Measurements from ENCODE around the gene PSMD1.

Gene PSMD1

DNA sequence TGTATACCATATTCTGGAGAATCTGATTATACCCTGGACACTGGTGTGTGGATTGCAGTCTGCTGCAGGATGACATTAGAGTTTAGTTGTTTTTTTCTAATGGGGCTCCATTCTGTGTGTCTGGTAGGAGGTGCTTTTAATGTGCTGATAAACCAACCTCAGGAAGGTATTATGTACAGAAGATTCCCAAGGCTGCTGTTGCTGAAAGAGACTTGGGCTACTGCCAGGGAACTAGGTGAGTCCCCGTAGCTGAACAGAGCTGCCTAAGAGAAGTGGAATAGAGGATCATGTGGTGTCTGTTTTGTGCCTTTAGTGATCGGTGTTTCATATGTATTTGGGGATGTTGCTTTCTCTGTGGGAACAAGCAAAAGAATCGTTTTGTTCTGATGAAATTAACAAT, 44.2 kb upstream of the PSMD1 start:
- Histone ChIP-seq H2AFZ (ENCODE audit: low read depth, low read length, severe bottlenecking) (no peak overlapping the region), H3K9ac (ENCODE audit: low read length) (no peak overlapping the region), H3K9me2 (replicated peaks; ENCODE audit: insufficient read depth, low read length) (no peaks in the 10 kb centered on the region), H3F3A (ENCODE audit: insufficient read depth) (no peaks in the 10 kb centered on the region), H4K20me1 (ENCODE audit: low read depth, low read length) (no peaks in the 10 kb centered on the region), H3K9me3 (ENCODE audit: insufficient read depth, low read length) (no peaks in the 10 kb centered on the region), H3K36me3 (ENCODE audit: low read length) (no peaks in the 10 kb centered on the region), H3K4me3 (ENCODE audit: insufficient read depth, low read length, poor library complexity, severe bottlenecking) (no peak overlapping the region), H3K4me2 (ENCODE audit: low read depth, low read length, poor library complexity, severe bottlenecking) (no peak overlapping the region), H3K79me2 (ENCODE audit: insufficient read depth, low read length) (no peaks in the 10 kb centered on the region), H3K27ac (ENCODE audit: low read depth, low read length) (no peak overlapping the region), H3K27me3 (ENCODE audit: low read length) (no peaks in the 10 kb centered on the region)
- TF ChIP-seq EZH2phosphoT487 (conservative IDR thresholded peaks at IDR 0.05; ENCODE audit: low read length) (no peak), CTCF (IDR thresholded peaks at IDR 0.05; ENCODE audit: insufficient read depth, low read length, poor library complexity, severe bottlenecking) (no peak)

DNA sequence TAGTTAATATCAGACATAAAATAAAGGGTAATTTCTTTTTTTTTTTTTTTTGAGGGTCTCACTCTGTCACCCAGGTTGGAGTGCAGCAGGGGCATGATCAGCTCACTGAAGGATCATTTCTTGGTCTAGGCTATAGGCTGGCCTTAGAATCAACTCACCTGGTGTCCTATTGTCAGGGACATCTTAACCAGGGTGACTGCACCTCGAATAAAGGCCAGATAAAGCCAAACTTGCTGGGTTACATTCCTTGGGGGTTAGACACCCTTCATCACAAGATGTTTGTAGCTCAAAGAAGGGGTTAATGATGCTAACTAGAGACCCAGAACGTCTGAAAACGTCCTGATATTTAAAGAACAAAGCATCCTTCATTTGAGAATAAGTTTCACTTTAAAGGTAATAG, 42.8 kb upstream of the PSMD1 start:
- no peak overlapping the region for H3K9ac ChIP-seq (ENCODE audit: low read length)
- H3F3A ChIP-seq (ENCODE audit: insufficient read depth): no peaks in the 10 kb centered on the region
- H3K9me3 ChIP-seq (ENCODE audit: insufficient read depth, low read length): no peaks in the 10 kb centered on the region
- TF ChIP-seq EZH2phosphoT487 (conservative IDR thresholded peaks at IDR 0.05; ENCODE audit: low read length): no peak
- no peak overlapping the region for H3K4me2 ChIP-seq (ENCODE audit: low read depth, low read length, poor library complexity, severe bottlenecking)
- no peak overlapping the region for H3K27ac ChIP-seq (ENCODE audit: low read depth, low read length)
- H3K4me3 ChIP-seq (ENCODE audit: insufficient read depth, low read length, poor library complexity, severe bottlenecking): no peak overlapping the region
- H2AFZ ChIP-seq (ENCODE audit: low read depth, low read length, severe bottlenecking): no peak overlapping the region
- no peaks in the 10 kb centered on the region for H4K20me1 ChIP-seq (ENCODE audit: low read depth, low read length)
- H3K79me2 ChIP-seq (ENCODE audit: insufficient read depth, low read length): no peaks in the 10 kb centered on the region
- no peaks in the 10 kb centered on the region for H3K36me3 ChIP-seq (ENCODE audit: low read length)
- H3K9me2 ChIP-seq (replicated peaks; ENCODE audit: insufficient read depth, low read length): no peaks in the 10 kb centered on the region
- no peaks in the 10 kb centered on the region for H3K27me3 ChIP-seq (ENCODE audit: low read length)

DNA sequence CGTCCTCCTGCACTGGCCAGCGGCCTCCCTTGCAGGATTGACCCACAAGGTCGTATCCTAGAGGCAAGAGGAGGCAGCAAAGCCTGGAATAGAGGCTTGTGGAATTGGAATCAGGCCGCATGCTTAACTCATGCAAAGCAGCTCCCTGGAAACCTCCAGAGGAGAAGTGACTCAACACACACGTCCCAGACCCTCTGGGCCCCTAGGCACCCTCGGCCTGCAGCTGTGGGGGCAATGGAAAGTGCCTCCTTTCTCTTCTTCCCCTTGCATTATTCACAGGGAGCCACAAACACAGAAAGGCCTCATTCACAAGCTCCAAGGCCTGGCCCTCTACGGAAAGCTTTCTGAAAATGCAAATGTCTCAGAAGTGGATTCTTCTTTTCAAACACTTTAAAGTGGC, 41.2 kb upstream of the PSMD1 start:
- TF ChIP-seq CTCF (IDR thresholded peaks at IDR 0.05; ENCODE audit: insufficient read depth, low read length, poor library complexity, severe bottlenecking) (no peak), EZH2phosphoT487 (conservative IDR thresholded peaks at IDR 0.05; ENCODE audit: low read length) (no peak)
- Histone ChIP-seq H3K36me3 (ENCODE audit: low read length) (no peaks in the 10 kb centered on the region), H3K27me3 (ENCODE audit: low read length) (no peaks in the 10 kb centered on the region), H3F3A (ENCODE audit: insufficient read depth) (no peaks in the 10 kb centered on the region), H3K9me2 (replicated peaks; ENCODE audit: insufficient read depth, low read length) (no peaks in the 10 kb centered on the region), H3K4me2 (ENCODE audit: low read depth, low read length, poor library complexity, severe bottlenecking) (no peak overlapping the region), H3K4me3 (ENCODE audit: insufficient read depth, low read length, poor library complexity, severe bottlenecking) (no peak overlapping the region), H3K9me3 (ENCODE audit: insufficient read depth, low read length) (no peaks in the 10 kb centered on the region), H3K79me2 (ENCODE audit: insufficient read depth, low read length) (no peaks in the 10 kb centered on the region), H4K20me1 (ENCODE audit: low read depth, low read length) (no peaks in the 10 kb centered on the region), H2AFZ (ENCODE audit: low read depth, low read length, severe bottlenecking) (no peak overlapping the region), H3K27ac (ENCODE audit: low read depth, low read length) (no peak overlapping the region), H3K9ac (ENCODE audit: low read length) (no peak overlapping the region)

DNA sequence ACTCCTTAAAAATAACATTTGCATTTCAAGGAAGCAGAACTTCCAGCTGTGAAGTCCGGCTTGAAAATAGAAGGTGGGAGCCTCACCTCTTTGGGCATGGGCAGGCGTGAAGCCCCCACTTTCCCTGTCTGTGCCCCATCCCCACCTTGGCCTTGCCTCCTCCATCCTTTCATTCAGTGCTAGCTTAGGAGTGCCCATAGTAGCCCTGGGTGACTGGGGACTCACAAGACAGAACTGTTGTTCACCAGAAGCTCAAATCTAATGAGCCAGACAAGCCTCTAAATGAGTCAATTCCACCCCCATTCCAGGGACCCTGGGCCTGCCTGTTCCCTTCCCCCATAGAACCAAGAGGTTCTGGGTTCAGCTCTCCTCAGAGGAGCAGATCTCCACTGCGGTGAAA, 40.7 kb upstream of the PSMD1 start:
- no peak for TF ChIP-seq EZH2phosphoT487 (conservative IDR thresholded peaks at IDR 0.05; ENCODE audit: low read length)
- TF ChIP-seq CTCF (IDR thresholded peaks at IDR 0.05; ENCODE audit: insufficient read depth, low read length, poor library complexity, severe bottlenecking): no peak
- Histone ChIP-seq H3K9me3 (ENCODE audit: insufficient read depth, low read length) (no peaks in the 10 kb centered on the region), H3K9me2 (replicated peaks; ENCODE audit: insufficient read depth, low read length) (no peaks in the 10 kb centered on the region)

More for the DNA sequence above, 40.7 kb upstream of the PSMD1 start:
- Histone ChIP-seq H3K4me3 (ENCODE audit: insufficient read depth, low read length, poor library complexity, severe bottlenecking) (no peak overlapping the region), H3K79me2 (ENCODE audit: insufficient read depth, low read length) (no peaks in the 10 kb centered on the region), H3F3A (ENCODE audit: insufficient read depth) (no peaks in the 10 kb centered on the region), H3K36me3 (ENCODE audit: low read length) (no peaks in the 10 kb centered on the region), H4K20me1 (ENCODE audit: low read depth, low read length) (no peaks in the 10 kb centered on the region), H3K9ac (ENCODE audit: low read length) (no peak overlapping the region), H3K27me3 (ENCODE audit: low read length) (no peaks in the 10 kb centered on the region), H2AFZ (ENCODE audit: low read depth, low read length, severe bottlenecking) (no peak overlapping the region), H3K4me2 (ENCODE audit: low read depth, low read length, poor library complexity, severe bottlenecking) (no peak overlapping the region), H3K27ac (ENCODE audit: low read depth, low read length) (no peak overlapping the region)
